Stimulated activated CD4-positive, alpha-beta T cell treated with anti-CD3 and anti-CD28 coated beads, Interleukin-12 subunit alpha, Interleukin-12 subunit beta, amount 100 ng/mL, for 4 hours (primary cell): Measurements from ENCODE around the gene IFI44L.

Experiments used
- DNase-seq: peaks from one replicate; pipeline ENCODE4 v3.0.0-alpha.2; 2020

The IFI44L gene

GRCh38 chr1:78645723-78646122, 25.5 kb downstream of the IFI44L start:
- no peak for DNase-seq

GRCh38 chr1:78647238-78647637, 27.0 kb downstream of the IFI44L start:
- DNase-seq: no peak

GRCh38 chr1:78649628-78650027, 29.4 kb downstream of the IFI44L start, which contains the start of gene IFI44:
TSS of gene IFI44 (plus strand) at chr1:78649831. CDS start at chr1:78650196, 365 bp downstream.
- peak; percentile 52 for DNase-seq

GRCh38 chr1:78650114-78650660, 29.9 kb downstream of the IFI44L start:
- no peak for DNase-seq

- DNase-seq: no peak
Observed at GRCh38 chr1:78651241-78651640, 31.0 kb downstream of the IFI44L start.

- no peak for DNase-seq
Observed at GRCh38 chr1:78652019-78652560, 31.8 kb downstream of the IFI44L start.

- no peak for DNase-seq
Observed at GRCh38 chr1:78658901-78659300, 38.7 kb downstream of the IFI44L start.

GRCh38 chr1:78663923-78664322, 43.7 kb downstream of the IFI44L start:
- DNase-seq: no peak

GRCh38 chr1:78664763-78665162, 44.5 kb downstream of the IFI44L start:
- no peak for DNase-seq

GRCh38 chr1:78665809-78666208, 45.6 kb downstream of the IFI44L start:
- DNase-seq: no peak

GRCh38 chr1:78667939-78668338, 47.7 kb downstream of the IFI44L start:
- DNase-seq: no peak

GRCh38 chr1:78668427-78668826, 48.2 kb downstream of the IFI44L start:
- DNase-seq: no peak

GRCh38 chr1:78672428-78672827, 52.2 kb downstream of the IFI44L start:
- DNase-seq: no peak

GRCh38 chr1:78673120-78673519, 52.9 kb downstream of the IFI44L start:
- no peak for DNase-seq

- DNase-seq: peak; percentile 37
Observed at GRCh38 chr1:78676347-78676982, 56.2 kb downstream of the IFI44L start.

- DNase-seq: no peak
Observed at GRCh38 chr1:78676993-78677392, 56.7 kb downstream of the IFI44L start.

- no peak for DNase-seq
Observed at GRCh38 chr1:78677788-78678187, 57.5 kb downstream of the IFI44L start.

GRCh38 chr1:78678324-78678723, 58.1 kb downstream of the IFI44L start:
- DNase-seq: no peak

- DNase-seq: no peak
Observed at GRCh38 chr1:78681265-78681664, 61.0 kb downstream of the IFI44L start.

- no peak for DNase-seq
Observed at GRCh38 chr1:78682496-78682895, 62.2 kb downstream of the IFI44L start.

- no peak for DNase-seq
Observed at GRCh38 chr1:78683079-78683478, 62.8 kb downstream of the IFI44L start.

- no peak for DNase-seq
Observed at GRCh38 chr1:78687315-78687714, 67.1 kb downstream of the IFI44L start.

- no peak for DNase-seq
Observed at GRCh38 chr1:78687914-78688313, 67.7 kb downstream of the IFI44L start.

- DNase-seq: no peak
Observed at GRCh38 chr1:78688697-78689096, 68.4 kb downstream of the IFI44L start.

GRCh38 chr1:78690516-78690915, 70.3 kb downstream of the IFI44L start:
- no peak for DNase-seq
